ENCODE data around the gene RLBP1. TPM values are rescaled to one million over a fixed set of nuclear protein-coding genes. Genes with fewer than 3 reads are reported as not detected.

RLBP1 gene
- total and polyA plus RNA-seq, 2 donors from 2014 or later = not detected

GRCh38 chr15:89161666-89162065 lies 59.7 kb downstream of the RLBP1 start:
- no peak for FAIRE-seq
- Histone ChIP-seq H3K9ac (ENCODE audit: low read length in 3 of 3) (no peak overlapping the region), H3K27me3 (ENCODE audit: control insufficient read depth, insufficient read depth, low read length) (no peaks in the 10 kb centered on the region), H3K9me3 (ENCODE audit: control insufficient read depth in 2 of 3, insufficient read depth in 1 of 3, low read length in 3 of 3) (no peaks in the 10 kb centered on the region), H3K4me3 (ENCODE audit: low read length in 3 of 3) (no peak overlapping the region), H3K27ac (ENCODE audit: low read depth in 2 of 2, low read length in 2 of 2) (no peak overlapping the region), H3K36me3 (ENCODE audit: control insufficient read depth in 2 of 3, insufficient read depth in 3 of 3, low read length in 3 of 3) (no peaks in the 10 kb centered on the region), H3K4me1 (ENCODE audit: control insufficient read depth in 2 of 3, insufficient read depth in 2 of 3, low read depth in 1 of 3, low read length in 3 of 3) (peaks cover 4 to 26% (median 24%) of the 10 kb centered on the region in 3 donors)
- intact Hi-C loops (cut with DNase I) = no loop called here
- no peak for DNase-seq
- TF ChIP-seq CTCF (IDR thresholded peaks at IDR 0.05; ENCODE audit: borderline replicate concordance, extremely low read depth, insufficient read depth) = no peak

Other genes starting within 250 kb of the RLBP1 start
- 123 TPM for gene ABHD2, start 133.1 kb downstream of the RLBP1 start, total RNA-seq
- gene ABHD2, start 133.1 kb downstream of the RLBP1 start, polyA plus RNA-seq (ENCODE audit: insufficient read depth, low read depth, low replicate concordance) = 13.3 TPM
- 6.6 TPM for gene FANCI, start 22.4 kb upstream of the RLBP1 start, total RNA-seq
- gene FANCI, start 22.4 kb upstream of the RLBP1 start, polyA plus RNA-seq (ENCODE audit: insufficient read depth, low read depth, low replicate concordance) = 2.4 TPM
- 72.4 TPM for gene POLG, start 113.2 kb upstream of the RLBP1 start, total RNA-seq
- gene POLG, start 113.2 kb upstream of the RLBP1 start, polyA plus RNA-seq (ENCODE audit: insufficient read depth, low read depth, low replicate concordance) = 28.6 TPM

Measured in kidney (tissue), 14 donors.